ENCODE results near the gene BET1. TPM values are rescaled to one million over a fixed set of nuclear protein-coding genes. Genes with fewer than 3 reads are reported as not detected.

Gene BET1
- total RNA-seq, 2 donors from 2014 or later, result 10.0 to 14.1 TPM

DNA sequence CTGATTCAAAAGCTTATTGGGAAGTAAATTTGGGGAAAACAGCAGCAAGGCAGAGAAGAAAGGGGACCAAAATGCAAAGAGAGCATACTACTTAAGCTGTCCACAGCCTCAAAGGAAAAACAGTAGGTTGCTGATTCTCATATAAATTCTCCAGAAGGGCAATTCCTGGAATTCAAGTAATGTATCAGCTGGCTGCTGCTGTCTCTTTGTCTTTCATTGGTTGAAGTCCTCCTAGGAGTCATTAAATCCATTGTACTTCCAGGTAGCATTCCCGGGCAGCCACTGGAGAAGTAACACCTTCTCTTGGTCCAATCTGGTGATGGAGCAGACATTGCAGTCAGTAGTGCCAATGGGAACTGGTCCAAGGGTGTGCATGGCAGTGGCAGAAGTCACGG lies 22.7 kb downstream of the BET1 start:
- TF ChIP-seq, protein P1, sequence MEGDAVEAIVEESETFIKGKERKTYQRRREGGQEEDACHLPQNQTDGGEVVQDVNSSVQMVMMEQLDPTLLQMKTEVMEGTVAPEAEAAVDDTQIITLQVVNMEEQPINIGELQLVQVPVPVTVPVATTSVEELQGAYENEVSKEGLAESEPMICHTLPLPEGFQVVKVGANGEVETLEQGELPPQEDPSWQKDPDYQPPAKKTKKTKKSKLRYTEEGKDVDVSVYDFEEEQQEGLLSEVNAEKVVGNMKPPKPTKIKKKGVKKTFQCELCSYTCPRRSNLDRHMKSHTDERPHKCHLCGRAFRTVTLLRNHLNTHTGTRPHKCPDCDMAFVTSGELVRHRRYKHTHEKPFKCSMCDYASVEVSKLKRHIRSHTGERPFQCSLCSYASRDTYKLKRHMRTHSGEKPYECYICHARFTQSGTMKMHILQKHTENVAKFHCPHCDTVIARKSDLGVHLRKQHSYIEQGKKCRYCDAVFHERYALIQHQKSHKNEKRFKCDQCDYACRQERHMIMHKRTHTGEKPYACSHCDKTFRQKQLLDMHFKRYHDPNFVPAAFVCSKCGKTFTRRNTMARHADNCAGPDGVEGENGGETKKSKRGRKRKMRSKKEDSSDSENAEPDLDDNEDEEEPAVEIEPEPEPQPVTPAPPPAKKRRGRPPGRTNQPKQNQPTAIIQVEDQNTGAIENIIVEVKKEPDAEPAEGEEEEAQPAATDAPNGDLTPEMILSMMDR (IDR thresholded peaks at IDR 0.05), result no peak
- DNase-seq (ENCODE audit: low spot score), result no peak
- Histone ChIP-seq H3K36me3 (no peaks in the 10 kb centered on the region), H3K4me3 (no peak overlapping the region), H3K4me1 (no peaks in the 10 kb centered on the region), H3K9me3 (no peaks in the 10 kb centered on the region), H3K27me3 (no peaks in the 10 kb centered on the region), H3K27ac (no peak overlapping the region)

DNA sequence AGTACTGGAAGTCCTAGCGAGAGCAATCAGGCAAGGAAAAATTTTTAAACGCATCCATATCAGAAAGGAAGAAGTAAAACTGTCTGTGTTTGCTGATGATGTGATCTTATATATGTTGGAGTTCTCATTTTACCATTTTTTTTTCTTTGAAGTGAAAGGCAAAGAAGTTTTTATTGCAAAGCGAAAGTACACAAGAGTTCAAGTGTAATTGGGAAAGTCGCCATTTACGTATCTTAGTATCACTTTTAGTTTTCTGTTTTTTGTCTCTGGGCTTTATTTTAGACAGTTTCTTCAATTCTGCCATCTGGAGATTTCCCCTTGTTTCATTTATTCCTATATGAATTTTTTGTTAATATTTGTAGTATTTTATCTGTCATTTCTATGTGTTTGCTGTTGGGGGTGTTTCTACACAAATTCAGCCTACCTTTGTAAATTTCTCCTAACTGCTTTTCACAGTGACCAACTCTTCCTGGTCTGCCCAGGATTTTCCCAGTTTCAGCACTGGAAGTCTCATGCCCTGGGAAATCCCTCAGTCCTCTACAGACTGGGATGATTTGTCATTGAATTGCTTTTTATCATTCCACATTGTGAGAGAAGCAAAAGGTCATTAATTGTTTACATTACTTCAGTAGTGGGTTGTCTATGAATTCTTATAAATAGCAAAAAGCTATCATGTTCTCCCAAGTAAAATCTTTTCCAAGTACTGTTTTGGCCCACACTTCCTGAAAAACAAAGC lies 23.2 kb downstream of the BET1 start:
- H3K4me3 ChIP-seq, result no peak overlapping the region
- TF ChIP-seq, protein P1 (IDR thresholded peaks at IDR 0.05), result no peak
- H3K27me3 ChIP-seq, result no peaks in the 10 kb centered on the region
- DNase-seq (ENCODE audit: low spot score), result no peak
- H3K27ac ChIP-seq, result no peak overlapping the region
- no peaks in the 10 kb centered on the region for H3K9me3 ChIP-seq
- no peaks in the 10 kb centered on the region for H3K4me1 ChIP-seq
- H3K36me3 ChIP-seq, result no peaks in the 10 kb centered on the region

DNA sequence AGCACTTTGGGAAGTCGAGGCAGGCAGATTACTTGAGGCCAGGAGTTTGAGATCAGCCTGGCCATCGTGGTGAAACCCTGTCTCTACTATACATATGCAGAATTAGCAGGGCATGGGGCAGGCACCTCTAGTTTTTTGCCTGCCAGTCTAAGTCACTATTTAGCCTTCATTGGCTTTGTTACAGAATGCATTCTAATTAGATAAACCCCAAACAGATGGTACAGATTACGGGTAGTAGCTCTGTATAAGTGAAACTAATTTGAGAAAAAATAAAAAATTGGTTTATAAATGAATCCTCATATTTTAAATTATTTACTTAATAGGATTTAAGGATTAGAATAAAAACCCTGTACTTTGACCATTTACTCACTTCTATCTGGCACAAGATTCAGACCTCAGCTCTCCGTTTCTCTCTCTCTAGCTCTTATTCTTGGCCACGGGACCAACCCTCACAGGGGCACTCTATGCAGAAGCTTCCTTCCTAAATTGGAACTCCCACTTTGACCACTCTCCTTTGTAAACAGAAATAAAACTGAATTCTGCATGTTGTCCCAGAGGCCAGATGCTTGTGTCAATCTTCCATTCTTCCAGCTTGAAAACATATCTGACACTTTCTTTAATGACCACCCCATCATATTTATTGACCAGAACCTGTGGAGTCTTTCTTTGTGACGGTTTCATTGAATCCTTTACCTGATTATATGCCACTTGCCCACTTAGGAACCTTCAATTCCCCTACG lies 26.8 kb downstream of the BET1 start:
- DNase-seq (ENCODE audit: low spot score), result no peak
- H3K27me3 ChIP-seq, result no peaks in the 10 kb centered on the region

DNA sequence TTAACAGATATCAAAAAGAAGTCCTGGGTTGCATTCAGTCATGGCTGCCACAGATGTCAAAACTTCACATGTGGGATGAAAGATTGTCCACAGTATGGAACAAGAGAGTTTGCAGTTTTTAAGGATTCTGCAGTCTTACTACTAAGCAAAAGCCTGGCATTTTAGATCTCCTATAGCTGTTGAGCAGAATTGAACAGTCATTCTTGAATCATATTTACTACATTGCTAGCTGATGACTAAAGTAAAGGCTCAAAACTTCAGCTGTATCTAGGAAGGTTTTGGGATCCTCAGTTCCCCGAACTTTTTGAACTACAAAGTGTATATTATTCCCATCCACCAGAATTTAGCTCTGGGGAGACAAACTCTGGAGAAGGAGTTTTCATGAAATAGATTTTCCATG lies 31.0 kb downstream of the BET1 start:
- Histone ChIP-seq H3K9me3 (no peaks in the 10 kb centered on the region), H3K36me3 (no peaks in the 10 kb centered on the region)
- TF ChIP-seq, protein P1 (IDR thresholded peaks at IDR 0.05), result no peak

More for the DNA sequence above, 26.8 kb downstream of the BET1 start:
- Histone ChIP-seq H3K27ac (no peak overlapping the region), H3K9me3 (no peaks in the 10 kb centered on the region), H3K36me3 (no peaks in the 10 kb centered on the region), H3K4me3 (no peak overlapping the region), H3K4me1 (no peaks in the 10 kb centered on the region)
- TF ChIP-seq, protein P1 (IDR thresholded peaks at IDR 0.05), result no peak

DNA sequence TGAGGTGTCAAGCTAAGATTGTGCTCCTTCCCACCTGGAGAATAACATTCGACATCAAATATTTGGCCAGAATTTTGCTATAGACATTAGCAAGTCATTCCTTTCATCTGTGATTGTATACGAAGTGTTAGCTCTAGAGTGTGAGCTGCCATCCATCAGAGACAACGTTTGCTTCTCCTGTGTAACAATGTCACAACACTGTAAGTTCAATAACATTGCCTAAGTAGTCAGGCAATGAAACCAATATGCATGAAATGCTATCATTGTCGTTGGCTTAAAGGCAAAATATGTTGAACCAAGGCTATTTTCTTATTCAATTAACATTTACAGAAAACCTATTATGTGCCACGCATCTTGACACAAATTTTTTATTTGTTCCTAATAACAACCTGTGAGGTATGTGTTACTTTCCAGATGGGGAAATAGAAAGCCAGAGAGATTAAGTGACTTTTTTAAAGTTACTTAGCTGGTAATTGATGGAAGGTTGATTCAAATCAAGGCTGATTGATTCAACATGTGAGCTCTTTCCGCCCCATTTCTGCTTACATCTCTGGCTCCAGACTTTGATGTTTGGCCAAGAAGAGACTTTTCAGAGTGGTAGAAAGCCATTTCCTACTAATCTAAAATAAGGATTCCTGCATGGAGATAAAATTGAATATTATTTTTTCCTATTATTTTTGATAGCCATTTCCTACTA lies 32.0 kb downstream of the BET1 start:
- H3K27me3 ChIP-seq, result no peaks in the 10 kb centered on the region
- no peak for DNase-seq (ENCODE audit: low spot score)
- H3K4me1 ChIP-seq, result no peaks in the 10 kb centered on the region
- TF ChIP-seq, protein P1 (IDR thresholded peaks at IDR 0.05), result no peak
- no peaks in the 10 kb centered on the region for H3K9me3 ChIP-seq
- no peak overlapping the region for H3K27ac ChIP-seq
- H3K36me3 ChIP-seq, result no peaks in the 10 kb centered on the region
- H3K4me3 ChIP-seq, result no peak overlapping the region

More for the DNA sequence above, 31.0 kb downstream of the BET1 start:
- DNase-seq (ENCODE audit: low spot score), result no peak
- Histone ChIP-seq H3K27ac (no peak overlapping the region), H3K4me1 (no peaks in the 10 kb centered on the region), H3K4me3 (no peak overlapping the region), H3K27me3 (no peaks in the 10 kb centered on the region)
